ENCODE data around the gene IGFL4.

IGFL4 gene

GRCh38 chr19:46017095-46017429 lies 23.7 kb downstream of the IGFL4 start:
- Histone ChIP-seq H3K4me1 (ENCODE audit: insufficient read depth, low read length) (no peaks in the 10 kb centered on the region), H3K27me3 (ENCODE audit: insufficient read depth, low read length, poor library complexity) (no peaks in the 10 kb centered on the region), H3K36me3 (ENCODE audit: insufficient read depth, low read length) (peaks cover 23% of the 10 kb centered on the region), H3K9me3 (ENCODE audit: insufficient read depth, low read length, severe bottlenecking) (no peaks in the 10 kb centered on the region), H3K79me2 (ENCODE audit: insufficient read depth, low read length) (no peaks in the 10 kb centered on the region), H2AFZ (ENCODE audit: low read depth, low read length) (no peak overlapping the region), H3K9ac (ENCODE audit: low read depth, low read length) (no peak overlapping the region), H3K4me2 (ENCODE audit: insufficient read depth, low read length) (no peak overlapping the region), H4K20me1 (ENCODE audit: insufficient read depth, low read length) (no peaks in the 10 kb centered on the region; the same call in 1 of the 2 replicates), H3K4me3 (ENCODE audit: low read depth in 1 of 2, low read length in 2 of 2) (no peak overlapping the region), H3K27ac (ENCODE audit: low read length) (no peak overlapping the region)
- ATAC-seq (ENCODE audit: insufficient read depth, low read depth) (no peak), DNase-seq (no peak)
- TF ChIP-seq CTCF (IDR thresholded peaks at IDR 0.05; ENCODE audit: borderline replicate concordance, extremely low read depth, low read length, poor library complexity, severe bottlenecking): no peak
- TF ChIP-seq EZH2 (IDR thresholded peaks at IDR 0.05; ENCODE audit: borderline replicate concordance, low read depth, low read length, severe bottlenecking): no peak

GRCh38 chr19:46016426-46017094 lies 24.2 kb downstream of the IGFL4 start:
- H2AFZ ChIP-seq (ENCODE audit: low read depth, low read length): no peak overlapping the region
- H3K36me3 ChIP-seq (ENCODE audit: insufficient read depth, low read length): peaks cover 23% of the 10 kb centered on the region
- ATAC-seq (ENCODE audit: insufficient read depth, low read depth) (peak; percentile 55; the same call in 1 of the 3 replicates), DNase-seq (peak; percentile 53)
- H3K9ac ChIP-seq (ENCODE audit: low read depth, low read length): no peak overlapping the region
- H3K4me1 ChIP-seq (ENCODE audit: insufficient read depth, low read length): no peaks in the 10 kb centered on the region
- no peaks in the 10 kb centered on the region for H3K27me3 ChIP-seq (ENCODE audit: insufficient read depth, low read length, poor library complexity)
- H3K79me2 ChIP-seq (ENCODE audit: insufficient read depth, low read length): no peaks in the 10 kb centered on the region
- TF ChIP-seq EZH2 (IDR thresholded peaks at IDR 0.05; ENCODE audit: borderline replicate concordance, low read depth, low read length, severe bottlenecking) (no peak), CTCF (IDR thresholded peaks at IDR 0.05; ENCODE audit: borderline replicate concordance, extremely low read depth, low read length, poor library complexity, severe bottlenecking) (peak; percentile 61)
- no peaks in the 10 kb centered on the region; the same call in 1 of the 2 replicates for H4K20me1 ChIP-seq (ENCODE audit: insufficient read depth, low read length)
- no peak overlapping the region for H3K27ac ChIP-seq (ENCODE audit: low read length)
- H3K9me3 ChIP-seq (ENCODE audit: insufficient read depth, low read length, severe bottlenecking): no peaks in the 10 kb centered on the region
- H3K4me3 ChIP-seq (ENCODE audit: low read depth in 1 of 2, low read length in 2 of 2): no peak overlapping the region
- H3K4me2 ChIP-seq (ENCODE audit: insufficient read depth, low read length): no peak overlapping the region

- no peak overlapping the region for H3K27ac ChIP-seq (ENCODE audit: low read length)
- TF ChIP-seq EZH2 (IDR thresholded peaks at IDR 0.05; ENCODE audit: borderline replicate concordance, low read depth, low read length, severe bottlenecking) (no peak), CTCF (IDR thresholded peaks at IDR 0.05; ENCODE audit: borderline replicate concordance, extremely low read depth, low read length, poor library complexity, severe bottlenecking) (no peak)
- peaks cover 23% of the 10 kb centered on the region for H3K36me3 ChIP-seq (ENCODE audit: insufficient read depth, low read length)
- no peak for DNase-seq
- no peak overlapping the region for H3K4me3 ChIP-seq (ENCODE audit: low read depth in 1 of 2, low read length in 2 of 2)
- H3K9ac ChIP-seq (ENCODE audit: low read depth, low read length): no peak overlapping the region
- no peak overlapping the region for H2AFZ ChIP-seq (ENCODE audit: low read depth, low read length)
- no peaks in the 10 kb centered on the region; the same call in 1 of the 2 replicates for H4K20me1 ChIP-seq (ENCODE audit: insufficient read depth, low read length)
- no peaks in the 10 kb centered on the region for H3K79me2 ChIP-seq (ENCODE audit: insufficient read depth, low read length)
- H3K27me3 ChIP-seq (ENCODE audit: insufficient read depth, low read length, poor library complexity): no peaks in the 10 kb centered on the region
- no peak for ATAC-seq (ENCODE audit: insufficient read depth, low read depth)
- no peaks in the 10 kb centered on the region for H3K4me1 ChIP-seq (ENCODE audit: insufficient read depth, low read length)
- no peak overlapping the region for H3K4me2 ChIP-seq (ENCODE audit: insufficient read depth, low read length)
- no peaks in the 10 kb centered on the region for H3K9me3 ChIP-seq (ENCODE audit: insufficient read depth, low read length, severe bottlenecking)
Measured at GRCh38 chr19:46015687-46016425, 24.9 kb downstream of the IGFL4 start.

Measured in DND-41 (cell line).